K562 (cell line): ENCODE results near the gene ADIPOR1. TPM values are rescaled to one million over a fixed set of nuclear protein-coding genes. Genes with fewer than 3 reads are reported as not detected.
"Not testable (repeated sequence)": the region's sequence is repeated elsewhere in the genome, so short reads cannot be mapped to it uniquely, and the experiment has no call there.

Experiments
- ATF3 ChIP-seq, 2 experiments: fragments of 450-650 bp in 1 of 2; sonication (generic) in 1 of 2; formaldehyde crosslinking in 1 of 2; IDR thresholded peaks in 1 of 2; conservative IDR thresholded peaks in 1 of 2; 2 replicates each; pipeline versions ENCODE4 v1.6.1 to v1.8.1; 2016 to 2023; ENCODE audit warnings: mild to moderate bottlenecking in 2 of 2, moderate library complexity in 2 of 2, inconsistent platforms in 1 of 2, missing genetic modification reagents in 1 of 2
- ATF7 ChIP-seq: fragments of 450-650 bp; IDR thresholded peaks from 2 replicates; pipeline ENCODE4 v1.7.1; 2014; ENCODE audit warnings: mild to moderate bottlenecking, moderate library complexity
- CC2D1A ChIP-seq: fragments of 450-650 bp; IDR thresholded peaks from 2 replicates; pipeline ENCODE4 v1.6.1; 2017; ENCODE audit warnings: mild to moderate bottlenecking
- CREB3L1 ChIP-seq: fragments of 450-650 bp; IDR thresholded peaks from 2 replicates; pipeline ENCODE4 v1.6.1; 2014; ENCODE audit warnings: low read depth, mild to moderate bottlenecking, moderate library complexity, borderline replicate concordance
- CXXC5 ChIP-seq: fragments of 250-450 bp; sonication (Bioruptor Pico); IDR thresholded peaks from 2 replicates; pipeline ENCODE4 v1.8.0; 2022; ENCODE audit warnings: inconsistent platforms, mild to moderate bottlenecking, moderate library complexity
- FOXK2 ChIP-seq, 2 experiments: fragments of 450-650 bp; IDR thresholded peaks in 1 of 2; conservative IDR thresholded peaks in 1 of 2; 2 replicates each; pipeline ENCODE4 v1.6.1; 2016; ENCODE audit warnings: low read depth in 2 of 2, mild to moderate bottlenecking in 1 of 2
- GATAD2B ChIP-seq: fragments of 450-650 bp; IDR thresholded peaks from 2 replicates; pipeline ENCODE4 v1.6.1; 2017; ENCODE audit warnings: mild to moderate bottlenecking, borderline replicate concordance
- HDAC2 ChIP-seq: fragments of 450-650 bp; IDR thresholded peaks from 2 replicates; pipeline ENCODE4 v1.6.1; 2016; ENCODE audit warnings: mild to moderate bottlenecking
- JUN ChIP-seq, 2 experiments: sonication (generic) in 1 of 2; formaldehyde crosslinking in 1 of 2; IDR thresholded peaks; 2 replicates each; pipeline versions ENCODE4 v1.6.1 to v1.8.0; 2012 to 2022; ENCODE audit warnings: borderline replicate concordance in 2 of 2, mild to moderate bottlenecking in 2 of 2, improper control_type of control experiment in 1 of 2, low read depth in 1 of 2, low read length in 1 of 2, missing genetic modification reagents in 1 of 2
- KLF1 ChIP-seq: fragments of 450-650 bp; IDR thresholded peaks from 2 replicates; pipeline ENCODE4 v1.6.1; 2016; ENCODE audit warnings: missing genetic modification characterization, missing compliant biosample characterization
- KLF16 ChIP-seq: IDR thresholded peaks from 2 replicates; pipeline ENCODE4 v1.6.1; 2016; ENCODE audit warnings: antibody characterized with exemption
- MBD2 ChIP-seq: sonication (generic); IDR thresholded peaks from 2 replicates; pipeline ENCODE4 v1.6.1; 2016; ENCODE audit warnings: low read depth, borderline replicate concordance
- NFIC ChIP-seq: fragments of 450-650 bp; IDR thresholded peaks from 2 replicates; pipeline ENCODE4 v1.6.1; 2017; ENCODE audit warnings: mild to moderate bottlenecking, inconsistent platforms
- NR4A1 ChIP-seq, 2 experiments: fragments of 250-450 bp in 1 of 2; fragments of 450-650 bp in 1 of 2; sonication (Bioruptor Pico) in 1 of 2; IDR thresholded peaks; 2 replicates each; pipeline versions ENCODE4 v1.4.0 to v1.6.1; 2016 to 2020; ENCODE audit warnings: mild to moderate bottlenecking in 2 of 2, missing compliant biosample characterization in 1 of 2, missing genetic modification characterization in 1 of 2, moderate library complexity in 1 of 2
- NRF1 ChIP-seq, 2 experiments: fragments of 450-650 bp; IDR thresholded peaks in 1 of 2; conservative IDR thresholded peaks in 1 of 2; 2 replicates each; pipeline ENCODE4 v1.6.1; 2014; ENCODE audit warnings: mild to moderate bottlenecking in 2 of 2
- PHB2 ChIP-seq: fragments of 450-650 bp; IDR thresholded peaks from 2 replicates; pipeline ENCODE4 v1.6.1; 2017; ENCODE audit warnings: low read depth
- RNF2 ChIP-seq: sonication (generic); IDR thresholded peaks from 2 replicates; pipeline ENCODE4 v1.6.1; 2016
- SMARCA4 ChIP-seq: fragments of 450-650 bp; IDR thresholded peaks from 2 replicates; pipeline ENCODE4 v1.6.1; 2016
- SMARCC2 ChIP-seq: fragments of 450-650 bp; IDR thresholded peaks from 2 replicates; pipeline ENCODE4 v1.6.1; 2017; ENCODE audit warnings: antibody characterized with exemption, moderate library complexity, mild to moderate bottlenecking, low read depth
- TEAD1 ChIP-seq, 2 experiments: fragments of 450-650 bp in 1 of 2; sonication (generic) in 1 of 2; formaldehyde crosslinking; IDR thresholded peaks; 2 replicates each; pipeline versions ENCODE4 v1.4.0 to v1.8.0; 2020 to 2022; ENCODE audit warnings: mild to moderate bottlenecking in 2 of 2, missing genetic modification reagents in 1 of 2
- ZEB2 ChIP-seq: fragments of 450-650 bp; IDR thresholded peaks from 2 replicates; pipeline ENCODE4 v1.6.1; 2016
- polyA plus RNA-seq, 8 experiments: library from polyadenylated mRNA; depleted of rRNA in 4 of 8; stranded (reverse) in 5 of 8; unstranded in 3 of 8; fragments of >200 nt; fragmentation: Nextera tagmentation in 2 of 8; fragmentation: Illumina TruSeq in 1 of 8; extraction: Ambion mirVana in 2 of 8; extraction: Trizol in 1 of 8; gene quantifications; 2 replicates each; pipeline versions ENCODE4 v1.2.1 to v1.2.3, GENCODE V29; 2011 to 2014; ENCODE audit warnings: inconsistent platforms in 1 of 8, missing spikeins in 1 of 8
- total RNA-seq, 7 experiments: library from RNA; depleted of rRNA in 6 of 7; stranded (reverse); fragments of >200 nt in 6 of 7; fragmentation: Illumina TruSeq in 2 of 7; extraction: Trizol in 2 of 7; gene quantifications; 2 replicates each; pipeline versions ENCODE4 v1.2.1 to v1.2.3, GENCODE V29; 2011 to 2021; ENCODE audit warnings: low replicate concordance in 1 of 7
- TF ChIP-seq, protein P1 (sequence below), 2 experiments: fragments of 450-650 bp in 1 of 2; sonication (generic) in 1 of 2; formaldehyde crosslinking; conservative IDR thresholded peaks; 2 replicates each; pipeline versions ENCODE4 v1.4.0 to v1.8.1; 2020 to 2022; ENCODE audit warnings: mild to moderate bottlenecking in 1 of 2, missing genetic modification reagents in 1 of 2
- TF ChIP-seq, protein P2 (sequence below): fragments of 450-650 bp; IDR thresholded peaks from 2 replicates; pipeline ENCODE4 v1.6.1; 2017; ENCODE audit warnings: mild to moderate bottlenecking, moderate library complexity

ADIPOR1 gene
- total and polyA plus RNA-seq, 9 of the 15 experiments (the other 6 are each of a cell fraction or from before 2014, with no cell fraction given): 29.0 to 217 (median 100) TPM

DNA sequence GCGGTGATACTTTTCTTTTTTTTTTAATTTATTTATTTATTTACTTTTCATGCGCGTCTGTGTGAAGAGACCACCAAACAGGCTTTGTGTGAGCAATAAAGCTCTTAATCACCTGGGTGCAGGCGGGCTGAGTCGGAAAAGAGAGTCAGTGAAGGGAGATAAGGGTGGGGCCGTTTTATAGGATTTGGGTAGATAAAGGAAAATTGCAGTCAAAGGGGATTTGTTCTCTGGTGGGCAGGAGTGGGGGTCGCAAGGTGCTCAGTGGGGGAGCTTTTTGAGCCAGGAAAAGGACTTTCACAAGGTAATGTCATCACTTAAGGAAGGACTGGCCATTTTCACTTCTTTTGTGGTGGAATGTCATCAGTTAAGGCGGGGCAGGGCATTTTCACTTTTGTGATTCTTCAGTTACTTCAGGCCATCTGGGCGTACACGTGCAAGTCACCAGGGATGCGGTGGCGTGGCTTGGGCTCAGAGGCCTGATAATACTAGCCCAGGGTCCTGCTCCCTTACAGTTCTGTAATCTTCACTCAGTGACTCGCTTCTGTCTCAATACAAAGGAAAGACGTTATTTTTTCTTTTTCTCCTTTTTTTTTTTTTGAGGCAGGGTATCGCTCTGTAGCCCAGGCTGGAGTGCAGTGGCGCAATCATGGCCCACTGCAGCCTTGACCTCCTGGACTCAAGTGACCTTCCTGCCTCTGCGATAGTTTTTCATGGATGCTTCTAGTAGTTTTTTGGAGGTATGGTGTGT, 47.5 kb upstream of the ADIPOR1 start (continued):
- TF ChIP-seq CXXC5 (CRISPR knock-in tag) (peak; percentile 92), RNF2 (peak; percentile 40; the same call in 1 of the 2 replicates), CREB3L1 (peak; percentile 76; the same call in 1 of the 2 replicates), HDAC2 (peak; percentile 90; the same call in 1 of the 2 replicates), ZEB2 (peak; percentile 58), GATAD2B (peak; percentile 78; the same call in 1 of the 2 replicates), TEAD1 (CRISPR knock-in tag; IDR thresholded peaks at IDR 0.05) (peak; percentile 70 to 95; a peak in 3 of 4 replicates), NFIC (peak; percentile 63), PHB2 (peak; percentile 54; the same call in 1 of the 2 replicates), FOXK2 (conservative IDR thresholded peaks at IDR 0.05 in 1 of 2, IDR thresholded peaks at IDR 0.05 in 1 of 2; ENCODE audit: low read depth in 2 of 2) (peak in 1 of 2 experiments; percentile 36; a peak in 2 of 4 replicates), ATF7 (peak; percentile 70), SMARCC2 (peak; percentile 82), ATF3 (IDR thresholded peaks at IDR 0.05) (peak; percentile 42; the same call in 1 of the 2 replicates), JUN (IDR thresholded peaks at IDR 0.05; ENCODE audit: borderline replicate concordance, low read depth, low read length) (peak; percentile 54; the same call in 1 of the 2 replicates), JUN (CRISPR knock-in tag; IDR thresholded peaks at IDR 0.05; ENCODE audit: borderline replicate concordance) (peak; percentile 63; the same call in 1 of the 2 replicates), CC2D1A (peak; percentile 66; the same call in 1 of the 2 replicates), KLF16 (peak; percentile 42; the same call in 1 of the 2 replicates), NR4A1 (tag; IDR thresholded peaks at IDR 0.05) (peak; percentile 60; the same call in 1 of the 2 replicates), NRF1 (conservative IDR thresholded peaks at IDR 0.05 in 1 of 2, IDR thresholded peaks at IDR 0.05 in 1 of 2) (0 out of 4 replicates have a peak, but pooled peaks of 1 of the 2 experiments have one; percentile 7), SMARCA4 (peak; percentile 88), KLF1 (tag) (peak; percentile 53; the same call in 1 of the 2 replicates), MBD2 (0 out of 2 replicates have a peak, but pooled peaks have one; percentile 35)
- TF ChIP-seq, protein P1, sequence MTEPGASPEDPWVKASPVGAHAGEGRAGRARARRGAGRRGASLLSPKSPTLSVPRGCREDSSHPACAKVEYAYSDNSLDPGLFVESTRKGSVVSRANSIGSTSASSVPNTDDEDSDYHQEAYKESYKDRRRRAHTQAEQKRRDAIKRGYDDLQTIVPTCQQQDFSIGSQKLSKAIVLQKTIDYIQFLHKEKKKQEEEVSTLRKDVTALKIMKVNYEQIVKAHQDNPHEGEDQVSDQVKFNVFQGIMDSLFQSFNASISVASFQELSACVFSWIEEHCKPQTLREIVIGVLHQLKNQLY (CRISPR knock-in tag; conservative IDR thresholded peaks at IDR 0.05): 0 out of 4 replicates have a peak, but pooled peaks of 1 of the 2 experiments have one; percentile 35
- TF ChIP-seq, protein P2, sequence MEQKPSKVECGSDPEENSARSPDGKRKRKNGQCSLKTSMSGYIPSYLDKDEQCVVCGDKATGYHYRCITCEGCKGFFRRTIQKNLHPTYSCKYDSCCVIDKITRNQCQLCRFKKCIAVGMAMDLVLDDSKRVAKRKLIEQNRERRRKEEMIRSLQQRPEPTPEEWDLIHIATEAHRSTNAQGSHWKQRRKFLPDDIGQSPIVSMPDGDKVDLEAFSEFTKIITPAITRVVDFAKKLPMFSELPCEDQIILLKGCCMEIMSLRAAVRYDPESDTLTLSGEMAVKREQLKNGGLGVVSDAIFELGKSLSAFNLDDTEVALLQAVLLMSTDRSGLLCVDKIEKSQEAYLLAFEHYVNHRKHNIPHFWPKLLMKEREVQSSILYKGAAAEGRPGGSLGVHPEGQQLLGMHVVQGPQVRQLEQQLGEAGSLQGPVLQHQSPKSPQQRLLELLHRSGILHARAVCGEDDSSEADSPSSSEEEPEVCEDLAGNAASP: peak; percentile 29; the same call in 1 of the 2 replicates
- TF ChIP-seq ATF3 (CRISPR knock-in tag; conservative IDR thresholded peaks at IDR 0.05); NR4A1 (CRISPR knock-in tag; IDR thresholded peaks at IDR 0.05): not testable (repeated sequence)
